SK-MEL-5 (cell line): ENCODE results near the gene LHFPL3. TPM values are rescaled to one million over a fixed set of nuclear protein-coding genes. Genes with fewer than 3 reads are reported as not detected.

Experiments used
- DNase-seq: peaks from one replicate; pipeline ENCODE4 v3.0.0-alpha.2; 2016; ENCODE audit warnings: low read depth, low spot score
- in situ Hi-C: cut with HindIII; loops from 2 replicates; pipeline ENCODE4 v1.10.0; 2016; ENCODE audit warnings: low sequenced_read_pairs, high pct_unique_total_duplicates, low pct_unique_long_range_greater_than_20kb
- total RNA-seq: library from RNA; depleted of rRNA; stranded (reverse); fragments of >200 nt; shearing (Covaris generic); gene quantifications from 2 replicates; pipeline ENCODE4 v1.2.3, GENCODE V29; 2014

The LHFPL3 gene
- total RNA-seq, 1 experiment from 2014 or later, result 0.26 TPM

- DNase-seq, result no peak
- in situ Hi-C loops, result no loop called here
Measured at GRCh38 chr7:104442481-104442880, 114.1 kb downstream of the LHFPL3 start.

- DNase-seq, result no peak
- in situ Hi-C loops, result no loop called here
Measured at GRCh38 chr7:104444017-104444416, 115.6 kb downstream of the LHFPL3 start.

- in situ Hi-C loops, result no loop called here
Measured at GRCh38 chr7:104445393-104445792, 117.0 kb downstream of the LHFPL3 start.

GRCh38 chr7:104450861-104451260 is 122.5 kb downstream of the LHFPL3 start:
- in situ Hi-C loops, result no loop called here
- no peak for DNase-seq

More at GRCh38 chr7:104445393-104445792, 117.0 kb downstream of the LHFPL3 start:
- no peak for DNase-seq

- in situ Hi-C loops, result no loop called here
- no peak for DNase-seq
Measured at GRCh38 chr7:104453190-104453589, 124.8 kb downstream of the LHFPL3 start.

- in situ Hi-C loops, result no loop called here
- DNase-seq, result no peak
Measured at GRCh38 chr7:104458875-104459274, 130.5 kb downstream of the LHFPL3 start.

GRCh38 chr7:104469166-104469820 is 140.9 kb downstream of the LHFPL3 start:
- DNase-seq, result peak; percentile 18
- in situ Hi-C loops, result no loop called here

GRCh38 chr7:104480529-104480928 is 152.1 kb downstream of the LHFPL3 start:
- in situ Hi-C loops, result no loop called here
- DNase-seq, result no peak

GRCh38 chr7:104482362-104483037 is 154.1 kb downstream of the LHFPL3 start:
- in situ Hi-C loops, result no loop called here
- no peak for DNase-seq

GRCh38 chr7:104486931-104487330 is 158.5 kb downstream of the LHFPL3 start:
- in situ Hi-C loops, result no loop called here

GRCh38 chr7:104487642-104488041 is 159.2 kb downstream of the LHFPL3 start:
- in situ Hi-C loops, result no loop called here
- DNase-seq, result no peak

More at GRCh38 chr7:104486931-104487330, 158.5 kb downstream of the LHFPL3 start:
- DNase-seq, result no peak

GRCh38 chr7:104497379-104497967 is 169.1 kb downstream of the LHFPL3 start:
- DNase-seq, result no peak
- in situ Hi-C loops, result no loop called here

- DNase-seq, result no peak
- in situ Hi-C loops, result no loop called here
Measured at GRCh38 chr7:104499975-104500374, 171.6 kb downstream of the LHFPL3 start.

- DNase-seq, result no peak
- in situ Hi-C loops, result no loop called here
Measured at GRCh38 chr7:104509874-104510273, 181.5 kb downstream of the LHFPL3 start.

- in situ Hi-C loops, result no loop called here
- DNase-seq, result no peak
Measured at GRCh38 chr7:104524853-104525252, 196.4 kb downstream of the LHFPL3 start.

- DNase-seq, result no peak
- in situ Hi-C loops, result no loop called here
Measured at GRCh38 chr7:104528142-104528541, 199.7 kb downstream of the LHFPL3 start.

- in situ Hi-C loops, result no loop called here
- no peak for DNase-seq
Measured at GRCh38 chr7:104529567-104529966, 201.2 kb downstream of the LHFPL3 start.

GRCh38 chr7:104530251-104530650 is 201.8 kb downstream of the LHFPL3 start:
- no peak for DNase-seq
- in situ Hi-C loops, result no loop called here

- no peak for DNase-seq
- in situ Hi-C loops, result no loop called here
Measured at GRCh38 chr7:104534149-104534548, 205.7 kb downstream of the LHFPL3 start.
